SHP77 (cell line): ENCODE results near the gene JAG1.

Experiments used
- DNase-seq, 2 experiments: peaks; one replicate each; lab custom pipeline; 2025; lab: John Stamatoyannopoulos, UW

JAG1 gene

DNA sequence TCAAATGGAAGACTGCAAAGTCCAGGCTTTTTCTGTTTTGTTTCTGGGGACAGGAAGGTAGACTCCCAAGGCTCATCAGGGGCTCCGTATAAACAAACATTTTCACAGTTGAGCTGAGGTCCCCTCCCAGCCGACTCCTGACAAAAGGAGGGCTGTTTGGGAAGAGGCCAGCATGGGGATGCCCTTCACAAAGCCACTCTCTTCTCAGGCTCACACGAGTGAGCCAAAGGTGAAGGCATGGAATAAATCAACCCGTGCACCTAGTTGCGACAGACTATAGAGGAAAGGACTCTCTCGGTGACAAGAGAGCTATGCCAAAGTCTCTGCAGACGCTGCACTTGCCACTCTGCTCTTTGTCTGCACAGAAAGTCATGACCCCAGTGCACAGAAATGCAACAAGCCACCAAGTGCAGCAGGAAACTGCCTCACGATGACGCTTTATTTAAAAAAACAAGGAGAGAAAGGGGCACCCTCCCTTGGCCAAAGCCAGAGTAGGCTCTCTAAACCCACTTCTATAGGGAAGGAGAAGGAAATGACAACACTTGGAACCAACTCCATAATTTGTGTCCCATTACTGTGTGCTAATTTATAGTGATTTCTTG, 21.0 kb downstream of the JAG1 start:
- DNase-seq, result no peak

DNA sequence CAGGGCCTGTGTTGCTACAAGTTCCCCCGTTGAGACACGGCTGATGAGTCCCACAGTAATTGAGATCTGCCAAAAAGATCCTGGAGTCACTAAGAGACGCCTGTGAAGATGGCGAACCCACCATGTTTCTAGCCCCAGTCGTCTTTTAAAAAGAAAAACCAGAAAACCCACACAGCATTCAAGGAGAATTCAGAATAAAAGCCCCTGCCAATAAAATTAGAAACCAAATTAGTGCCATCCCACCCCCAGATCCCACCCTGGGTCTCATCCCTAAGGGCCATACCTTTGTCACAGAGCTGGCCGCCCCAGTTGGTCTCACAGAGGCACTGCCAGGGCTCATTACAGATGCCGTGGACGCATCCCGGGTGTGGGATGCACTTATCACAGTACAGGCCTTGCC, 21.6 kb downstream of the JAG1 start:
- no peak for DNase-seq

DNA sequence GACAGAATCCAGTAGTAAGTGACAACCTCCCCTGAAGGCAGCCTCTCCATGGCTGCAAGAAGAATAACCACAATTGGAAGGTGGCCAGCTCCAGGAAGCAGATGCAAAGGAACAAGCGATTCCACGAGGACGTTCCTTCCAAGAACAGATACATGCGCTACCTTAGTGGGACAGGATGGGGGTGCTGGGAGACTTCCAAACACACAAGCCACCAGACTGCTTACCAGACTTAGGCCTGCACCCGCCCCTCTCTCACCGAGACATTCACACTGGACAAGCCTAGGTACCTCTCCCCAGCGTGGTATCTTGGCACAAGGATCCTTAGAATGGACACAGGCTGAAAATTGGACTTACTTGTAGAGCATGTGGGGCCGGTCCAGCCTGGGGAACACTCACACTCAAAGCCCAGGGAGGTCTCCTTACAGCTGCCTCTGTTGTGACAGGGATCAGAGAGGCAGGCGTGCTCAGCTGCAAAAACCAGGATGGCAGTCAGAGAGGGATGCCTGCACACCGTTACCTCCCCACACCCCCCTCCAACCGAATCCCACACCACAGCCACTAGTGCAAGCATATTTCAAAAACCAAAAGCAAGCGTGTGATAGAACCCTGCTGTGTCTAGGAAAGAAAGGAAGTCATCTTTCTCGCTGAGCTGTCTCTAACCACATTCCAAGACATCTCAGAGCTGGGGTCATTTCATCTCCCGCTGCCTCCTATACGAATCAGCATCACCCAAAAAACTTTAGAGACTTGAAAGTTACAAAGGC, 22.4 kb downstream of the JAG1 start:
- no peak for DNase-seq

DNA sequence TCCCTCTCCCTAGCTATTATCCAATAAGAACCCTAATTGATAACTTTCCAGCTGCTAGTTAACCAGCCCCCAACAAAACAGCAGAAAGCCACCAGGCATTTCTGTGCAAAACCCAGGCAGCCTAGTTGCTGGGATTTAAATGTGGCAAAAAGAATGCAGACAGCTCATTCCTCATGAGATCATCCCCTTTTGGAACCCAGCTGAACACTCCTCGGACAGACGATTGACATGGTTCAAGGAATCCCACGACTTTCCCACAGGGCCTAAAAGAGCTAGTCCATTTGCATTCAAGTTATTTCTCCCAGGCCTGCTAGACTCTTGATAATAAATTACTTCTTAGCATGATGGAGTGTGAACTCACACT, 24.0 kb downstream of the JAG1 start:
- no peak for DNase-seq

DNA sequence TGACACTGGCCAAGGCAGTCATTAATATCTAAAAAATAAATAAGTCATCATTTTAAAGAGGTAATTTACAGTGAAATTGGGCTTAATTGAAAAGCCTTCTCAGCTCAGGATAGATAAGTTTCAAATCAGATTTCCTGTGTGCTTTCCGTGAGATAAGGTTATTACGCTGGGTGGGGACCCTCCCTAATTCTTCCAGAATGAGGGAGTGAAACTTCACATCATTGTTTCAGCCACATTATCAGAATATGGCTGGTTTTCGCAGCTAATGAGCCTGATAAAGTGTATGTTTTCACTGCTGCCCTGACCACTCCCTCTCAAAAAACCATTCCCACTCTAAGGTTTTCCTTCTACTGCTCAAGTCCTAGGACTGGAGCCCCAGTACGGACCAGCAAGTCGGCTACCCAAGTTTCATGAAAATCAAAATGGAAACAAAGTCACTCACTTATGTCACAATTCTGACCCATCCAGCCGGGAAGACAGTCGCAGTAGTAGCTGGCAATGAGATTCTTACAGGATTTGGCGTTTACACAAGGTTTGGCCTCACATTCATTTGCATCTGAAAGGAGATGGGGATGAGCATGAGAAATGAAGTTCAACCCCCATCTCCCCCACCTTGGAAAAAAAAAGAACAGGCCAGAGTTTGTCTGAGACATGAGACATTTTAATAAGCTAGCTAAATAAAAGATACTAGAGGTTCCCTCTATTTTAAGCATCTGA, 24.6 kb downstream of the JAG1 start:
- no peak for DNase-seq

DNA sequence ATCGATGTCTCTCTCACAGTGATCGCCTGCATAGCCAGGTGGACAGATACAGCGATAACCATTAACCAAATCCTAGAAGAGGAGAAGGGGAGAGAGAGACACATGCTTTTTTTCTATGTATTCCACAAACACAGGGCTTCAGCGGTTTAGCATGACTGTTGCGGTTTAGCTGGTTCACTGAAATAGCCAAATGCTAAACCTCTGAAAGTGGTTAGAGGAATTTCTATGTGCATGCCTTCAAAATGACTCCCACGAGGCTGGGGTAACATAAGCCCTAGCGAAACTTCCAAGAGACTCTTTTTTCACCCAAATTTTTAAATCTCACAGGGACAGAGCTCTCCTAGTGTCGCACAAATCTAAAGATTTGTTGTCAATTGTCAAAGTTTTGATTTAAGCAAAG, 25.1 kb downstream of the JAG1 start:
- DNase-seq, result no peak

DNA sequence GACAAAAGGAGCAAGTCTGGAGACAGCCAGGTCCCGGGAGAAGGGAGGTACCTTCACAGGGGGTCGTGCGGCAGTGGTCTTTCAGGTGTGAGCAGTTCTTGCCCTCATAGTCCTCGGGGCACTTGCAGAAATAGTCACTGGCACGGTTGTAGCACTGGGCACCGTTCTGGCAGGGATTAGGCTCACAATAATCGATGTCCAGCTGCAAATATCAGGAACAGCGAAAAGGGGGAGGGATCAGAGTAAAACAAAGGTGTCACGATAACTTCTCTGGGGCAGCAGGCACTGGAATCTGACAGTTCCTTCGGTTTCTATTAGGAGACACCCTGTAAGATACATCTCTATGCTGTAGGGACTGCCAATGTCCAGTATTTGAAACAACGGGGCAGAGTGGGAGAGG, 25.9 kb downstream of the JAG1 start:
- no peak for DNase-seq

DNA sequence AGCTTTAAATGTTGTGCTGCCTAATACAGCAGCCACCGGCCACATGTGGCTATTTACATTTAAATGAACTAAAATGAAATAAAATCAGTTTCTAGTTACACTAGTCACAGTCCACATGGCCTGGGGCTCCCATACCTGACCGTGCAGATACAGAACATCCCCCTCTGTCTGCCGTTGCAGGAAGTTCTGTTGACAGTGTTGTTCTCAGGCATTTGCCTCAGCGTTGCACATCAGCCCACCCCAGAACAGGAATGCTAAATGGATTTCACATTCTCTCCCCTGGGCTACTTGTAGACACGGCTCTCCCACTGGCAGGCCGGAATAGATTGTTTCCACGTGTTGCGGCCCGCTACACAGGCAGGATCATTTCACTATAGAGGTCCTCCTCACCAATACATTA, 26.3 kb downstream of the JAG1 start:
- no peak for DNase-seq

DNA sequence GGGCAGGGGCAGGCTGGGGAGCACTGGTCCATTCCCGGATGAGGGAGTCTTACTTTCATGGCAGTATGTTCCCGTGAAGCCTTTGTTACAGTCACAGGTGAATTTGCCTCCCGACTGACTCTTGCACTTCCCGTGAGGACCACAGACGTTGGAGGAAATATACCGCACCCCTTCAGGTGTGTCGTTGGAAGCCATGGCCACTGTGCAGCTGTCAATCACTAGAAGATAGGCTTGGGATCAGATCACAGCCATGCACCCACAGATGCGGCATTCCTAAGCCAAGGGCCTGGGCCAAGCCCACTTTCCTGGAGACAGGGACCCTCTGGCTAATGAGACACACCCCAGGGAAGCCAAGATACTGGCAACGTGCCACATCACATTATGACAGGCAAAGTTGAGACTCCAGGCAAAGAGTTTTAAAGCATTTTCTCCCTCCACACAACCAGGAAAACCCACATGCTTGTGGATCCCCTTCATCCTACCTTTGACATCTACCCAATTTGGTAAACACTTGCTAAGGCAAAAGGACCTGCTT, 26.8 kb downstream of the JAG1 start:
- no peak for DNase-seq

DNA sequence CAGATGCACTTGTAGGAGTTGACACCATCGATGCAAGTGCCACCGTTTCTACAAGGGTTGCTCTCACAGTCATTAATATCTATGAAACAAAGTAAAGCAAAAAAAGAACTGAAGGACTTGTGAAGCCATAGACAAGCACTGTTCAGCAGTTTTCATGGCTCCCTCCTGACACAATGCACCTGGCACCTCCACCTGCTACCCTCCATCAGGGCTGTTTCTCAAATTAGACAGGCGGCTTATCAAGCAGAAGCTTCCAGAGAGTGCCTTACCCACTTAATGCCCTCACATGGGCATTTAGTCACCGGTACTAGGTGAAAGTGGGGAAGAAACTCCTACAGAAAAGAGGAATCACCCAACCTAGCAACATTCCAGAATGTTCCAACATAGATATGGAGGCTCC, 27.8 kb downstream of the JAG1 start:
- DNase-seq, result no peak

DNA sequence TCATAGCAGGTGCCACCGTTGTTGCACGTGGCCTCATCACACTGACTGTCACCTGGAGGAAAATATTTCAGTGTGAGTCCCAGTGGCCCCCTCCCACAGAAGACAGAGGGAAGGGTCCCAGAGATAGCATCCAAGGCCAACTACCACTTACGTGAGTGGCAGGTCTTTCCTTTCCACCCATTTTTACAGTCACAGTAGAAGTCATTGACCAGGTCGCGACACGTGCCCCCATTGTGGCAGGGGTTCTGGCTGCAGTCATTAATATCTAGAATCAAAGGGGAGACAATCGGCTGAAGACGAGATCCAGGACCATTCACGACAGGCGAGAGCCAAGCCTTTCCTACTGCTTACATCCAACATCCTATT, 28.6 kb downstream of the JAG1 start:
- DNase-seq, result no peak

DNA sequence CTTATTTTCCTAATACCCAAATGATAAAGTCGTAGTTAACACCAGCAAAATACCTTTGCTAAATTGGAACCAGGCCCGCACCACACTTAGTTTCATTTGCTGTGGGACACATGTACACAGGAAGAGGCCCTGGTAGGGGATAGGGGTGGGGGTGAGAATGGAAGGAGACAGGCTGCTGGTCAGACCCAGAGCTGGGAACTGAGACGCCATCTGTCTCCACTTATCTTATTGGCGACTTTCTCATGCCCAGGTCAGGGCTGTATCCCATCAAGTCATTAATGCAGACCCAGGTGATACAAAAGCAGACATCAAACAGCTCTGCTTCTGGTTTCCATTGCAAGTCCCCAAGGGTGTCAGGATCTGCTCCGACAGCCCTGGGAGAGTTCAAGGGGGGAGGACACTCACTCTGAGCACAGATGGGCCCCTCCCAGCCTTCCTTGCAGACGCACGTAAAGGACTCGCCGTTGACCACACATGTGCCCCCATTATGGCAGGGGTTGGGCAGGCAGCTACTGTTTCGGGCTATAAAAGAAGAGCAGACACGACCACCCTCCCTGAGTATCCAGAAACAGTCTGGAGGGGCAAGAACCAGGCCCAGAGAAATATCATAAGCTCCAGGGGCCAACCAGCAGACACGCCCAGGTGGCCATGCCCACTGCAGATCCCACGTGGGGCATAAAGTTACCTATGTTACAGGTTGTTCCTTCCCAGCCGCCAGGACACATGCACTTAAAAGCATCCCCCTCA, 29.2 kb downstream of the JAG1 start:
- DNase-seq, result no peak

DNA sequence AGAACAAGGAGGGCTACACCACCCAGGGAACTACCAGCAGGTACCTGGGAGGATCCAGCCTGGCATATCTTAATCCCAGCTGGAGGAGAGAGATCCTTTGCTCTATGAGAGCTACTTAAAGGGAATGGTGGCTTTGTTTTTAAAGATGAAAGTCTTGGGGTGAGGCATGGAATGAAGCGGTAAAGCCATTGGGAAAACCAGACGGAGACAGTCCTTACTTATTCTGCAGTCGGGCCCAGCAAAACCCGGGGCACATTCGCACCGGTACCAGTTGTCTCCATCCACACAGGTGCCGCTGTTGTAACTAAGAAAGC, 30.3 kb downstream of the JAG1 start:
- DNase-seq, result no peak

DNA sequence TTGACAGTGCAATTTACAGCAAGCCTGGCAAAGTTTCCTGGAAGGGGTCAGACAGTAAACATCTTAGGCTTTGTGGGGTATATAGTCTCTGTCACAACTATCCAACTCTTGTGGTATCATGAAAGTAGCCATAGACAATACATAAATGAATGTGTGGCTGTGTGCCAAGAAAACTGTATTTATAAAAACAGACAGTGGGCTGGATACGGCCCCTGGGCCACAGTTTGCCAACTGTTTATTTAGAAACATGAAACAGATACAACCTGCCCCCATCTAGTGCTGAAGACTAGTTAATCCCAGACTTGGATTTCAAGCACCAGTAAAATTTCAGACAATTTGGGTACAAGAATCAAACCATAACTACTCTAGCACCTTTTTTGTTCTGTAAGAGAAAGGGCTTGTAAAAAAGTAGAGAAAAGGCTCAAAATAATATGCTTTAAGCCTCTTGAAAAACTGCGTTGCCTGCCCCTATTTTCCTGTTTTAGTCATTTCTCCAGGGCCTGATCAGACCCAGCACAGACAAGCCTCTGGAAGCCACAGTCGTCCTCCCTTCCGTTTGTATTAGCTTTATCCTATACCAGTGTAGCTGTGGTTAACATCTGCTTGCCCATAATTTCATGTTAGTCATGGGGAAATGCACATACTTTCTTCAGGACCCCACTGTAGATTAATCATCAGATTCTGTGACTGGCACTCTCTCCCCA, 30.8 kb downstream of the JAG1 start:
- DNase-seq, result no peak

DNA sequence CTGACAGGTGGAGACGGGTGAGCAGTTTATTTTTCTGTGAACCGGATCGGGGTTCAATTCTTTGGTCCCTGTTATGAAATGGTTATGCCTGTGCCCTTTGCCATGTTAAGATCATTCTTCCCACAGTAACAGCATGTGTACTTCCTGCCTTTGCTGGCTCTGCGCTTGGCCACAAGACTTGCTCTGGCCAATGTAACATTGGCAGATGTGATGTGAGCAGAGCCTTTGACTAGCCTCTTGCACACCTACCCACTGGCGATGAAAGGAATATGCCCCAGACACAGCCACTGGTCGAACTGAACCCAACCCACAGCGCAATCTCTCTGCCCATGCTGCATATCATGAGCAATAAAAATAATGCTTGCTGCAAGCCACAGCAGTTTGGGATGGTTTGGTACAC, 31.9 kb downstream of the JAG1 start:
- DNase-seq, result no peak

DNA sequence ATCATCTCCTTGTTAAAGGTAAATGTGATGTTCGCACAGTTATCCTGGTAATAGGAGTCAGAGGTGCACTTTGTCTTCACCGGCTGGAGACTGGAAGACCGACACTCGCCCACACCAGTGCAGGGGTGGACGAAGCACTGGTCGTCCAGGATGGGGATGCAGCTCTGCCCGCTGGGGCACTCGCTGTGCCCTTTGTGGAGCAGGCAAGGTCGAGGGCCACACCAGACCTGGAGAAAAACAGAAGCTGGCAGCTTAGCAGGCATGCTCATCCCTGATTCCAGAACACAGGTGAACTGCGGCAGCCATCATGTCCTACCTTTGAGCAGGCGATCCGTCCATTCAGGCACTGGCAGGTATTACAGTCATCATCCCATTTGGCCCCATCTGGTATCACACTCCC, 32.3 kb downstream of the JAG1 start:
- no peak for DNase-seq

DNA sequence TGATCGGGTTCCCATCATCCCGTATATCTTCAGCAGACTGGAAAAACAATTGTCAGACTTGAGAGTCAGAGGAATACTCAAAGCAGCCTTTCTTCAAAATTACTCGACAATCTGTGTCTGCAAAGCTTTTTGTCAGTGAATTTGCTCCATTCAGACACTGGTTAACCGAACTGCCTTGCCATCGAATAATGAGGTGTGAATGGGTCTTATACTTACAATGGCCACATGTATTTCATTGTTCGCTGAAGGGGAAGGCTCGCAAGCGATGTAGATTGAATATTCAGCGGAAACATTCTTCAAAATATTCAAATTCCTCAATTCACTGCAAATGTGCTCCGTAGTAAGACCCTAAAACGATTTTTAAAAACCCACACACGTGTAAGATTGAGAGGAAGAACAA, 32.9 kb downstream of the JAG1 start:
- no peak for DNase-seq

DNA sequence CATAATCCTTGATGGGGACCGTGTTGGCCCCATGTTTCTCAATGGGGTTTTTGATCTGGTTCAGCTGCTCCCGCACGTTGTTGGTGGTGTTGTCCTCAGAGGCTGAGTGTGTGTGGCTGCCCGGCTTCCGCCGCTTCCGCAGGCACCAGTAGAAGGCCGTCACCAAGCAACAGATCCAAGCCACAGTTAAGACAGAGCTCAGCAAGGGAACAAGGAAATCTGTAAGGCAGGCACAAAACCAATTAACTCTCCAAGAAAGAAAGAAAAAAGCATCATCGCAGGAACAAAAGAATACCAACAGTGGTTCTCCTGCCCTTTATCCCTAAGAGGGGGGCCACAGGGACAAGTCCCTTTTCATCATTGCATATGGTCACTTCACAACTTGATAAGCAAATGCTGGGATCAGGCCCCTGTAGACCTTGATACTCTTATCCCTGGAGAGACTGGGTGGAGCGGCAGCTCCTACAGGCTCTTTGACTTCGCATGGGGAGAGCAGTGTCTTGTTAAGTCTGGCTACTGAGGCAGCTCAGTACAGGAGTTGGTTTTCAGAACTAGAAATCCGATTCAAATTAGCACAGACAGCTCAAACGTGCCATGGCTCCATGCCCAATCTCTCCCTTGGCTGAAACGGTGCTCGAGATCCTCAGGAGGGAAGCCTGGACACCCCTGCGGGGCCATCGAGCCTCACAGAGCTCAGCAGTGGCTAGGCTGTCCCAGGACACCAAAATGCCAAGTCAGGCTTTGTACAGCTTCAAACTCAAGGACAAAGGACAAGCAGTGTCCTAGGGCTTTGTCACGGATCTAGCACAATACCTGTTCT, 33.9 kb downstream of the JAG1 start:
- DNase-seq, result no peak

DNA sequence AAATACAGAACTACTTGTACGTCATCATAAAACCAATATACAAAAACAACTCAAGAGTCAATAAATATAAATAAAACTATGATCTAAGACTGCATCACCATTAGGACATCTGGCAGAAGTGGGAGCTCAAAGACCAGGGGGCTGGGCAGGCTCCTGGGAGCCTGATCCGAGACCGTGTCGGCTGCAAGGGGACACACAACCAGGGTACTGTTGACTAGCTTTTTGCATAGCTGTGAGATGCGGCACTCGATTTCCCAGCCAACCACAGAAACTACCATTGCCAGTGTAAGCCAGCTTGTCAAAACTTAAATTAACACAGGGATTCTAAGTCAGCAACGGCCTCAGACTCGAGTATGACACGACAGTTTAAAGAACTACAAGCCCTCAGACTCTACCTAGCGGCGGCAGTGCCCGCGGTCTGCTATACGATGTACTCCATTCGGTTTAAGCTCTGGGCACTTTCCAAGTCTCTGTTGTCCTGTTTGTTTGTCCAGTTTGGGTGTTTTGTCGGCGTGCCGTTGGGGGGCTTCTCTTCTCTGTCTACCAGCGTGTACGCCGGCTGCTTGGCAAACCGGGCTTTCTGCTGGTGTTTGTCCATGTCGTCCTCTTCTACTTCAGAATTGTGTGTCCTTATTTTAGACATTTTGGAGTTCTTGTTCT, 34.6 kb downstream of the JAG1 start:
- DNase-seq, result no peak

DNA sequence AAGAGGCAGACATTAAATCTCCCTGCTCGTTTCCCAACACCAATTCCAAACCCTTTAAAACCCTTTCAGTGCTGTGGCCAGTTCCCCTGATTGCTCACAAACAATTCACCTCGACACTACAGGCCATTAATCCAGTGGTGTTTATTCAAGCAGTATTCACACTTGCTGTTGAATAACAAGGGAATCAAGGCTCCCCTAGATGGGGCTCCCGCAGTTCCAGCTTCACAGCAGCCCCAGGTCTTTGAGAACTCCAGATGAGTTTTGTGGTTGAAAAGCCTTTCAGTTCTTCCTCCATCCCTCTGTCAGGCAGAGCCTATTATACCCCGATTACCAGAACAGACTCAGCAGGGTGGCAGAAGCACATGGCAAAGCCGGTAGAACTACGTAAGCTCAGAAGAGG, 36.2 kb downstream of the JAG1 start:
- no peak for DNase-seq
